ENCODE results near the gene TPSD1.
A peak's percentile ranks its signal among the peaks of the same experiment; 100 is the strongest.

TPSD1 gene

DNA sequence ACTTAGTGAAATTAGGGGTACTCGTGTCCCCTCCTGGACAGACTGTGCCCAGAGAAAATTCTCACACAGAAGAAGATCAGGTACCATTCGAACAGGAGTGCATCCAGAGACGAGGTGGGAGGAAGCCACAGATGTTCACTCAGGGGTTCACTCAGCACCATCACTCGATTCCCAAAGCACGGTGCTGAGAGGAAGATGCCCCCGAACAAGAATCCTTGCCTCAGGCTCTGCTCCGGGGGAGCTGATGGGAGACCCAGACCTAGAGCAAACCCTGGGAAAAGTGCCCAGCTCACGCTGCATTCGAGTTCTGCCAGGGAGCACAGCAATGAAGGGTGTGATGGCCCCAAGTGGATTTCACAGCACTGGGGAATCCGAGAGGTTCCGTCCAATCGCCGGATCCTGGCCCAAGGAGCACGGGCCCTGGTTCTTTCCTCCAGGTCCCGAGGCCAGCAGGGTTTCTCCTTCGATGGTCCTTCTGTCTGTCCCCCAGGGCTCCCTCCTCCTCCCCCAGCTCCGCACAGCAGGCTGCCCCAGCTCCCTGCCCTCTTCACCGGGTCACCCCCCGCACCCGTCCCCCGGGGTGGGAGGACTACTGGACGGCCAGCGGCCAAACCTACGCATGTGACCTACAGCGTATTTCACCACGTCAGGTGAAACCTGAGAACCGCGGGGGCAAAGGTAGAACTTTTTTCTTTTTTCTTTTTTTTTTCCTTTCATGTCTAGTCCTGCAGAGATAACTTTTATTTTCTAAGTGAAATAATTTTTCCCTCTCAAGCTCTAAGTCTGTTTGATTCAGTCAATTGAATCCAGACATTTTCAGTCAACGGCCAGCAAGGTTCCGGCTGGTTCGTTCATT lies 43.4 kb downstream of the TPSD1 start:
- no peak for DNase-seq (ENCODE audit: low read depth in 2 of 2)

- DNase-seq (ENCODE audit: low read depth in 2 of 2), result no peak
Observed at GRCh38 chr16:1299868-1300203, 44.0 kb downstream of the TPSD1 start.

DNA sequence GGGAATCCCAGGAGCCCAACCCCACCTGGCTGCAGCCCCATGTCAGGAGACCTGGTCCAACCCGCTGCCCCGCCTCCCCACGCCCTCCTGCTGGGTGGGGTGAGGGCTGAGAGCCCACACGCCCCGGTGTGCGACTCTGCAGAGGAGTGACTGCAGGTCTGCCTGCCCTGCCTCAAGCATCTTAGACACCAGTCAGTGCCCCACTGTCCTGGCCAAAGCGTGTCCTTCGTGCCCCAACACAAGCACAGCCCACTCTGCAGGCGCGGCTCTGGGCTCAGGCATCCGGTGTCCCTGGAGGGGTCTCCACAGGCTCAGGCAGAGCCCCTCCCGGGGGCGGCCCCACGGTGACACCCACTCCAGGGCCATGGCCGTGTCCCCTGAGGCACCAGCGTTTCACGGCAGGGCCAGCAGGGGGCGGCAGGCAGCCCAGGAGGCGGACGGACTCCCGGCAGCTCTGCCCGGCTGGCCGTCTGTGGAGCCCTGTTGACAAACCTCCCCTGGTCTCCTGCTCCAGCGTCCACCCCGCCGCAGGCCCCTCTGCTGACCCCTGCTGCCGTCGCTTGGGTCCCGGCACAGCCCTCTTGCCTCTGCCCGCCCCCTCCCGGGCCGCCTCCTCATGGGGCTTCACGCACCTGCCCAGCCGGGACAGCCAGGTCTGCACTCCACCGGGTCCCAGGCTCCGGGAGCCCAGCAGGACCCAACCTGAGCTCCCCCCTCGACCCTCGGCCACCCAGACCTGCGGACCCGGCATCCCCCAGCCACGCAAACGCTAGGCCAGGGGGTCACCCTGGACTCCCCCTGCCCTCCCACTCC lies 45.0 kb downstream of the TPSD1 start:
- peak; percentile 63 to 68 for DNase-seq (ENCODE audit: low read depth in 2 of 2)

GRCh38 chr16:1301562-1301961 lies 45.7 kb downstream of the TPSD1 start:
- DNase-seq (ENCODE audit: low read depth in 2 of 2), result no peak

- no peak for DNase-seq (ENCODE audit: low read depth in 2 of 2)
Observed at GRCh38 chr16:1305823-1306222, 50.0 kb downstream of the TPSD1 start.

GRCh38 chr16:1306334-1306733 lies 50.5 kb downstream of the TPSD1 start:
- no peak for DNase-seq (ENCODE audit: low read depth in 2 of 2)

- no peak for DNase-seq (ENCODE audit: low read depth in 2 of 2)
Observed at GRCh38 chr16:1308036-1308976, 52.4 kb downstream of the TPSD1 start.
